GM19238 (cell line): ENCODE measurements around the gene SEMA7A.

ENCODE experiments used
- DNase-seq: peaks from one replicate; pipeline ENCODE4 v3.0.0; 2011; ENCODE audit warnings: low spot score; ENCODE audit not compliant: insufficient read length

SEMA7A gene

GRCh38 chr15:74389241-74390048, 44.3 kb downstream of the SEMA7A start:
- no peak for DNase-seq

GRCh38 chr15:74388363-74388951, 45.3 kb downstream of the SEMA7A start:
- DNase-seq = no peak

GRCh38 chr15:74387621-74388362, 46.0 kb downstream of the SEMA7A start:
- no peak for DNase-seq

GRCh38 chr15:74387141-74387541, 46.6 kb downstream of the SEMA7A start:
- no peak for DNase-seq

GRCh38 chr15:74386496-74387140, 47.1 kb downstream of the SEMA7A start:
- no peak for DNase-seq

- DNase-seq = no peak
Measured at GRCh38 chr15:74385733-74386132, 48.0 kb downstream of the SEMA7A start.

GRCh38 chr15:74384881-74385643, 48.7 kb downstream of the SEMA7A start:
- peak; percentile 82 for DNase-seq

- no peak for DNase-seq
Measured at GRCh38 chr15:74384566-74384880, 49.2 kb downstream of the SEMA7A start.

- DNase-seq = peak; percentile 80
Measured at GRCh38 chr15:74383695-74384565, 49.8 kb downstream of the SEMA7A start.

GRCh38 chr15:74383286-74383685, 50.5 kb downstream of the SEMA7A start:
- DNase-seq = no peak

- DNase-seq = peak; percentile 80
Measured at GRCh38 chr15:74382004-74382816, 51.5 kb downstream of the SEMA7A start.

GRCh38 chr15:74381481-74381880, 52.3 kb downstream of the SEMA7A start:
- no peak for DNase-seq

GRCh38 chr15:74381190-74381453, 52.6 kb downstream of the SEMA7A start:
- no peak for DNase-seq

GRCh38 chr15:74380361-74381189, 53.2 kb downstream of the SEMA7A start:
- no peak for DNase-seq

- no peak for DNase-seq
Measured at GRCh38 chr15:74378848-74379247, 54.9 kb downstream of the SEMA7A start.

- DNase-seq = no peak
Measured at GRCh38 chr15:74377831-74378766, 55.7 kb downstream of the SEMA7A start.

GRCh38 chr15:74376825-74377581, 56.8 kb downstream of the SEMA7A start:
- no peak for DNase-seq
